HCT116 (cell line): ENCODE measurements around the gene RNF166. TPM values are rescaled to one million over a fixed set of nuclear protein-coding genes. Genes with fewer than 3 reads are reported as not detected.

Experiments
- ATAC-seq: fragments of 200-7000 bp; cut with Tn5 transposase; 2 replicates; pipeline ENCODE4 v1.9.1; 2020; ENCODE audit warnings: mild to moderate bottlenecking, moderate library complexity
- BruUV-seq: library from RNA; stranded (reverse); fragments of 400-500 nt; replicated peaks from 2 replicates; lab custom pipeline; 2021; lab: Mats Ljungman, UMichigan
- CTCF ChIA-PET: fragments of 300-600 bp; sonication (Branson Sonifier 250); formaldehyde crosslinking; loops from one replicate; lab custom pipeline; 2021; ENCODE audit warnings: antibody characterized with exemption; lab: Charles Lee
- POLR2A ChIA-PET: fragments of 300-600, 350-600 bp; sonication (Branson Sonifier 250); formaldehyde crosslinking; loops from one replicate; lab custom pipeline; 2021; ENCODE audit warnings: antibody characterized with exemption; lab: Charles Lee
- RAD21 ChIA-PET, 2 experiments: fragments of 300-600 bp; sonication (Branson Sonifier 250); formaldehyde crosslinking; loops; one replicate each; lab custom pipeline; 2023; ENCODE audit warnings: low total read pairs in 2 of 2; ENCODE audit not compliant: uncharacterized antibody in 2 of 2, unreplicated experiment in 2 of 2, low non-redundant PET in 1 of 2; lab: Charles Lee
- DNase-seq: peaks from one replicate; pipeline ENCODE4 v3.0.0-alpha.2; 2010; ENCODE audit warnings: low read depth, low spot score
- H2AFZ ChIP-seq: fragments of 200-600 bp; shearing (Covaris generic), sonication (generic); 2 replicates; pipeline ENCODE4 v1.6.1; 2017; ENCODE audit warnings: low read depth, mixed run types, mixed read lengths, antibody characterized with exemption, low read length; ENCODE audit not compliant: poor library complexity, severe bottlenecking
- H3K27ac ChIP-seq: 2 replicates; pipeline ENCODE4 v1.5.1; 2012; ENCODE audit warnings: low read depth, low read length
- H3K27me3 ChIP-seq: fragments of 200-600 bp; sonication (generic); 2 replicates; pipeline ENCODE4 v1.6.1; 2016; ENCODE audit warnings: mixed run types, low read length, mixed read lengths; ENCODE audit not compliant: insufficient read depth
- H3K36me3 ChIP-seq, 2 experiments: fragments of 200-500 bp in 1 of 2; fragments of 200-600 bp in 1 of 2; sonication (Bioruptor generic) in 1 of 2; sonication (generic) in 1 of 2; 2 replicates each; pipeline versions ENCODE4 v1.5.1 to v1.6.1; 2014 to 2016; ENCODE audit warnings: low read length in 2 of 2, inconsistent platforms in 1 of 2, mixed read lengths in 1 of 2, mixed run types in 1 of 2; ENCODE audit not compliant: insufficient read depth in 2 of 2, control insufficient read depth in 1 of 2
- H3K4me1 ChIP-seq, 2 experiments: fragments of 200-600 bp in 1 of 2; sonication (generic) in 1 of 2; 2 replicates each; pipeline versions ENCODE4 v1.5.1 to v1.6.1; 2012 to 2017; ENCODE audit warnings: low read length in 2 of 2, inconsistent platforms in 1 of 2, mild to moderate bottlenecking in 1 of 2, mixed read lengths in 1 of 2, mixed run types in 1 of 2, moderate library complexity in 1 of 2; ENCODE audit not compliant: insufficient read depth in 2 of 2, control insufficient read depth in 1 of 2
- H3K4me2 ChIP-seq: fragments of 200-600 bp; sonication (generic); 2 replicates; pipeline ENCODE4 v1.6.1; 2017; ENCODE audit warnings: mixed run types, low read length, mixed read lengths
- H3K4me3 ChIP-seq, 2 experiments: fragments of 200-600 bp in 1 of 2; sonication (generic) in 1 of 2; replicated peaks in 1 of 2; 2 replicates each; pipeline ENCODE4 v1.5.1; 2011 to 2016; ENCODE audit warnings: low read length in 2 of 2, control low read depth in 1 of 2, low read depth in 1 of 2, mild to moderate bottlenecking in 1 of 2, mixed read lengths in 1 of 2, mixed run types in 1 of 2
- H3K79me2 ChIP-seq: fragments of 200-600 bp; sonication (generic); 2 replicates; pipeline ENCODE4 v1.6.1; 2017; ENCODE audit warnings: mild to moderate bottlenecking, mixed run types, low read length, moderate library complexity, mixed read lengths; ENCODE audit not compliant: insufficient read depth
- H3K9ac ChIP-seq: fragments of 200-600 bp; sonication (generic); 2 replicates; pipeline ENCODE4 v1.6.1; 2016; ENCODE audit warnings: low read length, mixed read lengths
- H3K9me2 ChIP-seq: fragments of 200-600 bp; sonication (generic), shearing (Covaris generic); 2 replicates; pipeline ENCODE4 v1.6.1; 2017; ENCODE audit warnings: mixed run types, mild to moderate bottlenecking, moderate library complexity; ENCODE audit not compliant: insufficient read depth
- H3K9me3 ChIP-seq, 2 experiments: fragments of 200-500 bp in 1 of 2; fragments of 200-600 bp in 1 of 2; sonication (Bioruptor generic) in 1 of 2; sonication (generic) in 1 of 2; 2 replicates each; pipeline ENCODE4 v1.6.1; 2014 to 2017; ENCODE audit warnings: low read length in 2 of 2, mixed read lengths in 2 of 2, inconsistent platforms in 1 of 2, low read depth in 1 of 2, mild to moderate bottlenecking in 1 of 2, mixed run types in 1 of 2, moderate library complexity in 1 of 2; ENCODE audit not compliant: control insufficient read depth in 1 of 2, insufficient read depth in 1 of 2
- H4K20me1 ChIP-seq: fragments of 200-600 bp; sonication (generic), shearing (Covaris generic); 2 replicates; pipeline ENCODE4 v1.6.1; 2017; ENCODE audit warnings: mixed run types, mild to moderate bottlenecking, moderate library complexity; ENCODE audit not compliant: insufficient read depth
- ATF3 ChIP-seq: IDR thresholded peaks from 2 replicates; pipeline ENCODE4 v1.6.1; 2012
- CBX3 ChIP-seq: IDR thresholded peaks from 2 replicates; pipeline ENCODE4 v1.6.1; 2012; ENCODE audit warnings: low read depth
- EGR1 ChIP-seq: IDR thresholded peaks from 2 replicates; pipeline ENCODE4 v1.6.1; 2012; ENCODE audit warnings: low read depth
- ELF1 ChIP-seq: IDR thresholded peaks from 2 replicates; pipeline ENCODE4 v1.6.1; 2012; ENCODE audit warnings: low read depth, borderline replicate concordance
- EZH2 ChIP-seq: fragments of 200-600 bp; sonication (generic); IDR thresholded peaks from 2 replicates; pipeline ENCODE4 v1.6.1; 2017; ENCODE audit warnings: antibody characterized with exemption, mixed run types
- EZH2phosphoT487 ChIP-seq: fragments of 200-600 bp; IDR thresholded peaks from 2 replicates; pipeline ENCODE4 v1.6.1; 2018; ENCODE audit warnings: antibody characterized with exemption, borderline replicate concordance
- FOSL1 ChIP-seq: IDR thresholded peaks from 2 replicates; pipeline ENCODE4 v1.6.1; 2012; ENCODE audit warnings: low read depth
- JUND ChIP-seq: IDR thresholded peaks from 2 replicates; pipeline ENCODE4 v1.6.1; 2012
- POLR2A ChIP-seq: IDR thresholded peaks from 2 replicates; pipeline ENCODE4 v1.7.0; 2011; ENCODE audit warnings: borderline replicate concordance; ENCODE audit not compliant: insufficient read depth, insufficient read length; ENCODE audit errors: extremely low read depth
- POLR2AphosphoS5 ChIP-seq: IDR thresholded peaks from 2 replicates; pipeline ENCODE4 v1.6.1; 2011; ENCODE audit warnings: mild to moderate bottlenecking, low read depth, low read length, moderate library complexity
- RAD21 ChIP-seq: IDR thresholded peaks from 2 replicates; pipeline ENCODE4 v1.6.1; 2012; ENCODE audit warnings: low read depth, mild to moderate bottlenecking
- SIN3A ChIP-seq: IDR thresholded peaks from 2 replicates; pipeline ENCODE4 v1.6.1; 2012; ENCODE audit warnings: low read depth
- YY1 ChIP-seq: IDR thresholded peaks from 2 replicates; pipeline ENCODE4 v1.6.1; 2011; ENCODE audit warnings: low read length, low read depth, moderate library complexity, mild to moderate bottlenecking; ENCODE audit not compliant: insufficient replicate concordance; ENCODE audit errors: extremely low read depth
- intact Hi-C: fragments of 100-400 bp; cut with micrococcal nuclease; formaldehyde crosslinking; loops from 2 replicates; pipeline ENCODE4 v1.10.0; 2022
- total RNA-seq: library from RNA; stranded (reverse); gene quantifications from one replicate; pipeline ENCODE4 v1.2.1, GENCODE V29; 2021; ENCODE audit not compliant: unreplicated experiment

The RNF166 gene
- total RNA-seq, 1 experiment from 2014 or later: 39.4 TPM

- ChIA-PET CTCF (no interaction called here), RAD21 (no interaction called here), POLR2A (no interaction called here)
- no TSS peak for BruUV-seq
- ATAC-seq: no peak
- Histone ChIP-seq H4K20me1 (no peaks in the 10 kb centered on the region), H3K4me1 (peaks cover 0 to 5% of the 10 kb centered on the region in 2 experiments; a peak in 1 of 4 replicates), H3K9me3 (no peaks in the 10 kb centered on the region), H3K27me3 (no peaks in the 10 kb centered on the region), H3K4me2 (no peak overlapping the region), H3K27ac (no peak overlapping the region), H2AFZ (no peak overlapping the region), H3K79me2 (peaks cover 15% of the 10 kb centered on the region; the same call in 1 of the 2 replicates), H3K9ac (no peak overlapping the region), H3K36me3 (peaks cover 22 to 56% of the 10 kb centered on the region in 2 experiments; a peak in 3 of 4 replicates), H3K9me2 (no peaks in the 10 kb centered on the region), H3K4me3 (no peak overlapping the region)
- TF ChIP-seq ATF3 (no peak), CBX3 (no peak), SIN3A (no peak), POLR2A (no peak), EZH2phosphoT487 (no peak), RAD21 (no peak), FOSL1 (no peak), JUND (no peak), EZH2 (no peak), YY1 (no peak), EGR1 (no peak)
- DNase-seq: no peak
- intact Hi-C loops: loop anchor here (2.0 to 5.0 kb wide), 3 partner anchors 47 to 482 kb away; partner anchors contain the start of genes CDT1 and ZNF778
Measured at GRCh38 chr16:88735616-88736015, 29.4 kb upstream of the RNF166 start.

- Histone ChIP-seq H3K79me2 (peaks cover 17% of the 10 kb centered on the region; the same call in 1 of the 2 replicates), H3K9me3 (no peaks in the 10 kb centered on the region), H3K4me3 (no peak overlapping the region), H3K27ac (no peak overlapping the region), H3K9me2 (no peaks in the 10 kb centered on the region), H2AFZ (no peak overlapping the region), H4K20me1 (no peaks in the 10 kb centered on the region), H3K4me1 (peaks cover 0 to 5% of the 10 kb centered on the region in 2 experiments; a peak in 1 of 4 replicates), H3K9ac (no peak overlapping the region)
- ChIA-PET POLR2A (no interaction called here), CTCF (no interaction called here)
- no TSS peak for BruUV-seq
- ATAC-seq: no peak
- intact Hi-C loops: loop anchor here (5.0 kb wide), 2 partner anchors 67 to 482 kb away; partner anchors contain the start of genes CDT1 and ZNF778
- TF ChIP-seq POLR2AphosphoS5 (no peak), EGR1 (no peak), ATF3 (no peak), ELF1 (no peak)
- TF ChIP-seq, all 23 proteins: peak for 0
- no peak overlapping the region for H3K4me2 ChIP-seq
- no peaks in the 10 kb centered on the region for H3K27me3 ChIP-seq
- DNase-seq: no peak
- RAD21 ChIA-PET: no interaction called here
- H3K36me3 ChIP-seq: peaks cover 24 to 53% of the 10 kb centered on the region in 2 experiments; a peak in 3 of 4 replicates
Measured at GRCh38 chr16:88735121-88735520, 28.9 kb upstream of the RNF166 start.
